HT-29 (cell line): ENCODE results near the gene MAN1B1. TPM values are rescaled to one million over a fixed set of nuclear protein-coding genes. Genes with fewer than 3 reads are reported as not detected.

Source experiments
- DNase-seq: peaks from one replicate; pipeline ENCODE4 v3.0.0-alpha.2; 2015; ENCODE audit warnings: low spot score
- small RNA-seq: library from RNA; depleted of rRNA; stranded (forward); fragments of <200 nt; gene quantifications from one replicate; pipeline ENCODE3, GENCODE V24; 2014
- total RNA-seq: library from RNA; depleted of rRNA; stranded (reverse); fragments of >200 nt; shearing (Covaris generic); gene quantifications from 2 replicates; pipeline ENCODE4 v1.2.3, GENCODE V29; 2014; rRNA removed

MAN1B1 gene
- total RNA-seq, 1 experiment from 2014 or later: 104 TPM

GRCh38 chr9:137143459-137143858, 56.7 kb downstream of the MAN1B1 start:
- DNase-seq: no peak

- no peak for DNase-seq
These were observed 59.1 kb downstream of the MAN1B1 start for GRCh38 chr9:137145731-137146526.

- DNase-seq: no peak
These were observed 59.7 kb downstream of the MAN1B1 start for GRCh38 chr9:137146527-137146918.

- DNase-seq: no peak
These were observed 60.5 kb downstream of the MAN1B1 start for GRCh38 chr9:137147091-137147792.

GRCh38 chr9:137147793-137148160, 61.0 kb downstream of the MAN1B1 start:
- no peak for DNase-seq

GRCh38 chr9:137148242-137148641, 61.5 kb downstream of the MAN1B1 start:
- no peak for DNase-seq

GRCh38 chr9:137148661-137149060, 61.9 kb downstream of the MAN1B1 start:
- DNase-seq: no peak

- DNase-seq: no peak
These were observed 62.6 kb downstream of the MAN1B1 start for GRCh38 chr9:137149363-137149762.

- peak; percentile 43 for DNase-seq
These were observed 63.3 kb downstream of the MAN1B1 start for GRCh38 chr9:137149942-137150616.

GRCh38 chr9:137150617-137151457, 64.1 kb downstream of the MAN1B1 start:
- DNase-seq: peak; percentile 68

GRCh38 chr9:137152844-137153405, 66.1 kb downstream of the MAN1B1 start:
- no peak for DNase-seq

- DNase-seq: no peak
These were observed 70.0 kb downstream of the MAN1B1 start for GRCh38 chr9:137156567-137157375.

- DNase-seq: no peak
These were observed 71.0 kb downstream of the MAN1B1 start for GRCh38 chr9:137157618-137158415.

- DNase-seq: no peak
These were observed 71.8 kb downstream of the MAN1B1 start for GRCh38 chr9:137158625-137159024.

Small RNA genes within 50 kb of the gene (small RNA-seq; reads per million reads assigned to genes)
- gene RF00153: not detected

Other genes with a start within 250 kb of the MAN1B1 start
- 9.0 and 9.4 TPM in 2 replicates for gene AJM1, start 244.5 kb upstream of the MAN1B1 start, total RNA-seq
- 230 and 232 TPM in 2 replicates for gene PHPT1, start 237.6 kb upstream of the MAN1B1 start, total RNA-seq
- gene MAMDC4, start 234.6 kb upstream of the MAN1B1 start, total RNA-seq: 14.9 and 29.8 TPM in 2 replicates
- gene EDF1, start 220.7 kb upstream of the MAN1B1 start, total RNA-seq: 428 and 484 TPM in 2 replicates
- 36.4 and 36.7 TPM in 2 replicates for gene TRAF2, start 200.5 kb upstream of the MAN1B1 start, total RNA-seq
- gene FBXW5, start 142.2 kb upstream of the MAN1B1 start, total RNA-seq: 379 and 389 TPM in 2 replicates
- gene C8G, start 141.7 kb upstream of the MAN1B1 start, total RNA-seq: 0.71 and 2.6 TPM in 2 replicates
- 0.58 and 0.94 TPM in 2 replicates for gene LCN12, start 134.7 kb upstream of the MAN1B1 start, total RNA-seq
- not detected in 2 replicates for gene PTGDS, start 109.5 kb upstream of the MAN1B1 start, total RNA-seq
- gene LCNL1, start 104.0 kb upstream of the MAN1B1 start, total RNA-seq: not detected in 2 replicates
- 169 and 179 TPM in 2 replicates for gene PAXX, start 94.6 kb upstream of the MAN1B1 start, total RNA-seq
- 17.0 and 24.1 TPM in 2 replicates for gene CLIC3, start 90.4 kb upstream of the MAN1B1 start, total RNA-seq
- gene ABCA2, start 58.7 kb upstream of the MAN1B1 start, total RNA-seq: 92.6 and 99.9 TPM in 2 replicates
- gene FUT7, start 54.9 kb upstream of the MAN1B1 start, total RNA-seq: 0.36 and 0.42 TPM in 2 replicates
- 59.9 and 84.3 TPM in 2 replicates for gene NPDC1, start 40.8 kb upstream of the MAN1B1 start, total RNA-seq
- 2.5 and 2.7 TPM in 2 replicates for gene ENTPD2, start 32.9 kb upstream of the MAN1B1 start, total RNA-seq
- gene SAPCD2, start 16.4 kb upstream of the MAN1B1 start, total RNA-seq: 217 and 239 TPM in 2 replicates
- gene UAP1L1, start 9.5 kb upstream of the MAN1B1 start, total RNA-seq: 3.7 and 5.3 TPM in 2 replicates
- 290 and 324 TPM in 2 replicates for gene DPP7, start 27.7 kb downstream of the MAN1B1 start, total RNA-seq
- gene GRIN1, start 52.2 kb downstream of the MAN1B1 start, total RNA-seq: 0.39 and 3.0 TPM in 2 replicates
- gene LRRC26, start 83.1 kb downstream of the MAN1B1 start, total RNA-seq: 0.43 and 0.44 TPM in 2 replicates
- gene TMEM210, start 85.1 kb downstream of the MAN1B1 start, total RNA-seq: not detected in 2 replicates
- gene ANAPC2, start 101.6 kb downstream of the MAN1B1 start, total RNA-seq: 60.6 and 64.0 TPM in 2 replicates
- gene SSNA1, start 101.7 kb downstream of the MAN1B1 start, total RNA-seq: 184 and 208 TPM in 2 replicates
- 63.1 and 66.3 TPM in 2 replicates for gene TPRN, start 113.8 kb downstream of the MAN1B1 start, total RNA-seq
- gene TMEM203, start 118.7 kb downstream of the MAN1B1 start, total RNA-seq: 44.7 and 51.5 TPM in 2 replicates
- 19.0 and 23.9 TPM in 2 replicates for gene NDOR1, start 118.7 kb downstream of the MAN1B1 start, total RNA-seq
- 0.55 and 1.7 TPM in 2 replicates for gene RNF208, start 135.3 kb downstream of the MAN1B1 start, total RNA-seq
- 1.6 and 2.4 TPM in 2 replicates for gene CYSRT1, start 138.2 kb downstream of the MAN1B1 start, total RNA-seq
- gene RNF224, start 140.5 kb downstream of the MAN1B1 start, total RNA-seq: 0.38 TPM in 1 of 2 replicates, not detected in the other
- 0.15 TPM in 1 of 2 replicates, not detected in the other for gene SLC34A3, start 143.9 kb downstream of the MAN1B1 start, total RNA-seq
- gene TUBB4B, start 154.3 kb downstream of the MAN1B1 start, total RNA-seq: 607 and 627 TPM in 2 replicates
- gene STPG3, start 164.3 kb downstream of the MAN1B1 start, total RNA-seq: not detected in 2 replicates
- 111 and 115 TPM in 2 replicates for gene NELFB, start 168.3 kb downstream of the MAN1B1 start, total RNA-seq
- 210 and 226 TPM in 2 replicates for gene TOR4A, start 190.7 kb downstream of the MAN1B1 start, total RNA-seq
- 107 and 116 TPM in 2 replicates for gene NRARP, start 215.3 kb downstream of the MAN1B1 start, total RNA-seq